Neuronal stem cell (in vitro differentiated cells): Measurements from ENCODE around the gene DDX52.
"Not testable (repeated sequence)": the region's sequence is repeated elsewhere in the genome, so short reads cannot be mapped to it uniquely, and the experiment has no call there.

Experiments used
- DNase-seq: peaks from one replicate; pipeline ENCODE4 v3.0.0-alpha.2; 2013; ENCODE audit warnings: low spot score
- H2AFZ ChIP-seq: one replicate; pipeline ENCODE4 v1.6.1; 2013; ENCODE audit warnings: mild to moderate bottlenecking, low read length, inconsistent platforms
- H2AK5ac ChIP-seq: 2 replicates; pipeline ENCODE4 v1.6.1; 2013; ENCODE audit warnings: low read depth, mild to moderate bottlenecking, inconsistent platforms, low read length, moderate library complexity, mixed read lengths
- H2BK120ac ChIP-seq: 2 replicates; pipeline ENCODE4 v1.6.1; 2013; ENCODE audit warnings: low read depth, mild to moderate bottlenecking, inconsistent platforms, low read length, moderate library complexity, mixed read lengths
- H2BK12ac ChIP-seq: one replicate; pipeline ENCODE4 v1.6.1; 2013; ENCODE audit warnings: low read length, inconsistent platforms
- H2BK15ac ChIP-seq: 2 replicates; pipeline ENCODE4 v1.6.1; 2013; ENCODE audit warnings: mild to moderate bottlenecking, low read length, inconsistent platforms, mixed read lengths
- H2BK5ac ChIP-seq: one replicate; pipeline ENCODE4 v1.6.1; 2013; ENCODE audit warnings: inconsistent platforms, mild to moderate bottlenecking, low read length, moderate library complexity
- H3K14ac ChIP-seq: one replicate; pipeline ENCODE4 v1.6.1; 2013; ENCODE audit warnings: low read length, inconsistent platforms
- H3K18ac ChIP-seq: 2 replicates; pipeline ENCODE4 v1.6.1; 2013; ENCODE audit warnings: low read length, inconsistent platforms
- H3K23ac ChIP-seq: 2 replicates; pipeline ENCODE4 v1.6.1; 2013; ENCODE audit warnings: low read depth, mild to moderate bottlenecking, mixed read lengths, low read length, inconsistent platforms; ENCODE audit not compliant: poor library complexity
- H3K27ac ChIP-seq: replicated peaks from 3 replicates; pipeline ENCODE4 v1.5.1; 2013; ENCODE audit warnings: low read length, inconsistent platforms
- H3K27me3 ChIP-seq, 3 experiments: 2 replicates each; pipeline ENCODE4 v1.6.1; 2013; ENCODE audit warnings: low read length in 3 of 3, mild to moderate bottlenecking in 2 of 3, inconsistent platforms in 1 of 3, low read depth in 1 of 3, mixed read lengths in 1 of 3, moderate library complexity in 1 of 3; ENCODE audit not compliant: control insufficient read depth in 3 of 3, insufficient read depth in 3 of 3
- H3K36me3 ChIP-seq, 2 donors: replicated peaks in 1 of 2; 2 replicates each; pipeline ENCODE4 v1.6.1; 2013; ENCODE audit warnings: low read length in 2 of 2; ENCODE audit not compliant: control insufficient read depth in 2 of 2, insufficient read depth in 2 of 2
- H3K4ac ChIP-seq: 2 replicates; pipeline ENCODE4 v1.6.1; 2013; ENCODE audit warnings: inconsistent platforms, mild to moderate bottlenecking, low read length, moderate library complexity
- H3K4me1 ChIP-seq, 2 donors: 1 replicate in 1 of 2; 2 replicates in 1 of 2; pipeline ENCODE4 v1.6.1; 2013; ENCODE audit warnings: low read length in 2 of 2, low read depth in 1 of 2; ENCODE audit not compliant: control insufficient read depth in 2 of 2, insufficient read depth in 1 of 2
- H3K4me2 ChIP-seq: one replicate; pipeline ENCODE4 v1.6.1; 2013; ENCODE audit warnings: mild to moderate bottlenecking, low read length, inconsistent platforms; ENCODE audit not compliant: insufficient read depth, poor library complexity, severe bottlenecking
- H3K4me3 ChIP-seq, 2 donors: 2 replicates each; pipeline ENCODE4 v1.5.1; 2013; ENCODE audit warnings: low read length in 2 of 2, mild to moderate bottlenecking in 2 of 2, inconsistent platforms in 1 of 2, moderate library complexity in 1 of 2
- H3K79me1 ChIP-seq: one replicate; pipeline ENCODE4 v1.6.1; 2013; ENCODE audit warnings: low read depth, mild to moderate bottlenecking, inconsistent platforms, low read length, moderate library complexity
- H3K9ac ChIP-seq: one replicate; pipeline ENCODE4 v1.6.1; 2013; ENCODE audit warnings: mild to moderate bottlenecking, low read depth, low read length, inconsistent platforms; ENCODE audit not compliant: poor library complexity
- H3K9me3 ChIP-seq, 2 donors: replicated peaks in 1 of 2; 2 replicates each; pipeline versions ENCODE3 to v1.6.1; 2013; ENCODE audit warnings: low read length in 2 of 2, mild to moderate bottlenecking in 2 of 2, inconsistent platforms in 1 of 2, low read depth in 1 of 2, mixed read lengths in 1 of 2, moderate library complexity in 1 of 2; ENCODE audit not compliant: control insufficient read depth in 2 of 2, insufficient read depth in 1 of 2
- H4K8ac ChIP-seq: one replicate; pipeline ENCODE4 v1.6.1; 2013; ENCODE audit warnings: low read depth, mild to moderate bottlenecking, inconsistent platforms, low read length, moderate library complexity
- H4K91ac ChIP-seq: one replicate; pipeline ENCODE4 v1.6.1; 2013; ENCODE audit warnings: low read length, low read depth, mild to moderate bottlenecking, inconsistent platforms; ENCODE audit not compliant: poor library complexity
- WGBS, 2 donors: extraction: QIAGEN DNeasy Blood & Tissue Kit; methylation state at CpG; one replicate each; pipeline ENCODE4 v1.1.7; 2013; ENCODE audit warnings: missing lambda C conversion rate in 2 of 2, mixed read lengths in 1 of 2; ENCODE audit not compliant: insufficient read length in 2 of 2, insufficient replicate concordance in 1 of 2; ENCODE audit errors: extremely low coverage in 2 of 2; 5-methylcytosine and 5-hydroxymethylcytosine counted together

The DDX52 gene

DNA sequence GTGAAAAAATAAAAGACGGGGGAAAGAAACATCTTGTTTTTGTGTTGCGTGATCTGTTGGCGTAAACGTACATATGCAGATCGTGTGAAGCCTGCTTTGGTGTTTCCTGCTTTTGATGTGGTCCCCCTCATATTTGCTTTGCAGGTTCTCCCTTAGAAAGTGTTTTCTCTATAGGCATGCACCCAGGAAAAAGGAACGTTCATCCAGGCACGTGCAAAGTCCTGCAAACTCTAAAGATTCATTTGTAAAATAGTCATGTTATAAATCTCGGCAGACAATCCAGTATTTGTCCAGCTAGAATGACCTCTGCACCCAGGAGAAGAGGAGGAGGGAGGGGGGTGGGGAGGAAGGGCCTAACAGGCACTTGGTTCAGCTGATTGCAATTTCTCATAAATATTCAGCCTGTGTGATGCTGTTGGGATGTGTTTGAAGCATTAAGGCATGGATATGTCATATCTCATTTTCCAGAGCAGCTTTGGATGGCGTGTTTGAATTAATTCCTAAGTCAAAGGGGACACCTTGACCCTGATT lies 40.3 kb upstream of the DDX52 start:
- H3K18ac ChIP-seq = no peak overlapping the region
- no CpG with 5 or more reads among the region's 9 CpGs for WGBS, 2 donors
- DNase-seq = no peak
- no peak overlapping the region for H3K14ac ChIP-seq
- no peak overlapping the region for H3K4me2 ChIP-seq
- H2AFZ ChIP-seq = no peak overlapping the region
- no peak overlapping the region for H2BK120ac ChIP-seq
- no peak overlapping the region for H3K23ac ChIP-seq
- no peaks in the 10 kb centered on the region for H3K9me3 ChIP-seq
- no peak overlapping the region for H2BK15ac ChIP-seq
- no peaks in the 10 kb centered on the region for H3K36me3 ChIP-seq
- no peak overlapping the region for H4K8ac ChIP-seq
- H3K27ac ChIP-seq = no peak overlapping the region
- H3K9ac ChIP-seq = no peak overlapping the region
- H2BK5ac ChIP-seq = no peak overlapping the region
- H2AK5ac ChIP-seq = no peak overlapping the region
- H3K79me1 ChIP-seq = no peaks in the 10 kb centered on the region
- peaks cover 0 to 27% (median 0%) of the 10 kb centered on the region in 3 experiments for H3K27me3 ChIP-seq
- H3K4me1 ChIP-seq = no peaks in the 10 kb centered on the region
- no peak overlapping the region for H2BK12ac ChIP-seq
- no peak overlapping the region for H3K4ac ChIP-seq
- H4K91ac ChIP-seq = no peak overlapping the region
- no peak overlapping the region for H3K4me3 ChIP-seq

- Histone ChIP-seq H2BK15ac (no peak overlapping the region), H2AK5ac (no peak overlapping the region), H3K4me3 (no peak overlapping the region), H2BK5ac (no peak overlapping the region), H3K27ac (no peak overlapping the region), H4K8ac (no peak overlapping the region), H2AFZ (no peak overlapping the region), H3K27me3 (peaks cover 0 to 23% (median 0%) of the 10 kb centered on the region in 3 experiments), H3K9me3 (no peaks in the 10 kb centered on the region), H3K9ac (no peak overlapping the region), H3K79me1 (no peaks in the 10 kb centered on the region), H3K4me1 (no peaks in the 10 kb centered on the region), H3K4me2 (no peak overlapping the region), H2BK120ac (no peak overlapping the region), H3K14ac (no peak overlapping the region), H3K23ac (no peak overlapping the region), H3K18ac (no peak overlapping the region), H3K36me3 (no peaks in the 10 kb centered on the region), H2BK12ac (no peak overlapping the region), H3K4ac (no peak overlapping the region), H4K91ac (no peak overlapping the region)
- DNase-seq = no peak
- WGBS, 2 donors = no CpG with 5 or more reads among the region's 3 CpGs
These were observed 38.8 kb upstream of the DDX52 start for GRCh38 chr17:37682007-37682406.

DNA sequence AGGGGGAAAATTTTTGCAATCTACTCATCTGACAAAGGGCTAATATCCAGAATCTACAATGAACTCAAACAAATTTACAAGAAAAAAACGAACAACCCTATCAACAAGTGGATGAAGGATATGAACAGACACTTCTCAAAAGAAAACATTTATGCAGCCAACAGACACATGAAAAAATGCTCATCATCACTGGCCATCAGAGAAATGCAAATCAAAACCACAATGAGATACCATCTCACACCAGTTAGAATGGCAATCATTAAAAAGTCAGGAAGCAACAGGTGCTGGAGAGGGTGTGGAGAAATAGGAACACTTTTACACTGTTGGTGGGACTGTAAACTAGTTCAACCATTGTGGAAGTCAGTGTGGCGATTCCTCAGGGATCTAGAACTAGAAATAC lies 36.7 kb upstream of the DDX52 start:
- no CpG with 5 or more reads among the region's 2 CpGs for WGBS, 2 donors
- H3K23ac ChIP-seq, H3K9ac ChIP-seq, H3K4me2 ChIP-seq, H3K18ac ChIP-seq, H3K4me3 ChIP-seq, H2BK5ac ChIP-seq, H2BK15ac ChIP-seq, H4K91ac ChIP-seq, H3K27me3 ChIP-seq, H3K4me1 ChIP-seq, H3K27ac ChIP-seq, H3K14ac ChIP-seq, H2BK12ac ChIP-seq, H2AFZ ChIP-seq, H3K4ac ChIP-seq, DNase-seq, H2AK5ac ChIP-seq, H3K79me1 ChIP-seq, H3K36me3 ChIP-seq, H3K9me3 ChIP-seq, H2BK120ac ChIP-seq, H4K8ac ChIP-seq: not testable (repeated sequence)

- Histone ChIP-seq H3K4me3 (no peak overlapping the region), H4K91ac (no peak overlapping the region), H3K9me3 (no peaks in the 10 kb centered on the region), H2AFZ (no peak overlapping the region), H3K4me2 (no peak overlapping the region), H2BK12ac (no peak overlapping the region), H2BK15ac (no peak overlapping the region), H3K27ac (no peak overlapping the region), H3K18ac (no peak overlapping the region), H3K27me3 (peaks cover 0 to 3% (median 0%) of the 10 kb centered on the region in 3 experiments), H3K4ac (no peak overlapping the region), H3K4me1 (peaks cover 5 to 6% of the 10 kb centered on the region in 2 donors), H3K9ac (no peak overlapping the region), H2BK5ac (no peak overlapping the region), H3K14ac (no peak overlapping the region), H2BK120ac (no peak overlapping the region), H2AK5ac (no peak overlapping the region), H3K23ac (no peak overlapping the region), H3K79me1 (no peaks in the 10 kb centered on the region), H3K36me3 (no peaks in the 10 kb centered on the region), H4K8ac (no peak overlapping the region)
- no peak for DNase-seq
- no CpG with 5 or more reads among the region's 1 CpG for WGBS, 2 donors
These were observed 34.8 kb upstream of the DDX52 start for GRCh38 chr17:37678036-37678435.
